Trophoblast cell (in vitro differentiated cells and primary cell): ENCODE data around the gene FAM111A.
"Not testable (repeated sequence)": the region's sequence is repeated elsewhere in the genome, so short reads cannot be mapped to it uniquely, and the experiment has no call there.

ENCODE experiments used
- DNase-seq, 2 donors: peaks; one replicate each; pipeline ENCODE4 v3.0.0-alpha.2; 2016
- H2AFZ ChIP-seq: 2 replicates; pipeline ENCODE4 v1.6.1; 2013; ENCODE audit warnings: low read length, moderate library complexity, mild to moderate bottlenecking; ENCODE audit not compliant: insufficient read depth, poor library complexity
- H2AK5ac ChIP-seq: 2 replicates; pipeline ENCODE4 v1.6.1; 2013; ENCODE audit warnings: mild to moderate bottlenecking, low read length
- H2BK120ac ChIP-seq: 2 replicates; pipeline ENCODE4 v1.6.1; 2013; ENCODE audit warnings: low read length, mild to moderate bottlenecking, moderate library complexity; ENCODE audit not compliant: insufficient read depth, poor library complexity
- H2BK12ac ChIP-seq: 2 replicates; pipeline ENCODE4 v1.6.1; 2013; ENCODE audit warnings: mild to moderate bottlenecking, low read length, moderate library complexity
- H2BK5ac ChIP-seq: 2 replicates; pipeline ENCODE4 v1.6.1; 2013; ENCODE audit warnings: low read length, low read depth, moderate library complexity, mild to moderate bottlenecking; ENCODE audit not compliant: poor library complexity
- H3K14ac ChIP-seq: 2 replicates; pipeline ENCODE4 v1.6.1; 2013; ENCODE audit warnings: mild to moderate bottlenecking, low read length
- H3K18ac ChIP-seq: 2 replicates; pipeline ENCODE4 v1.6.1; 2013; ENCODE audit warnings: mild to moderate bottlenecking, low read length
- H3K23ac ChIP-seq: 2 replicates; pipeline ENCODE4 v1.6.1; 2013; ENCODE audit warnings: low read length
- H3K27ac ChIP-seq: 2 replicates; pipeline ENCODE4 v1.5.1; 2013; ENCODE audit warnings: low read depth, mild to moderate bottlenecking, inconsistent platforms, low read length, moderate library complexity
- H3K27me3 ChIP-seq: 2 replicates; pipeline ENCODE4 v1.6.1; 2013; ENCODE audit warnings: inconsistent platforms, mild to moderate bottlenecking, low read length, moderate library complexity; ENCODE audit not compliant: insufficient read depth
- H3K36me3 ChIP-seq, 2 experiments: 1 replicate in 1 of 2; 2 replicates in 1 of 2; pipeline ENCODE4 v1.6.1; 2013; ENCODE audit warnings: low read length in 2 of 2, mild to moderate bottlenecking in 2 of 2, moderate library complexity in 1 of 2; ENCODE audit not compliant: insufficient read depth in 2 of 2, control insufficient read depth in 1 of 2
- H3K4ac ChIP-seq: 2 replicates; pipeline ENCODE4 v1.6.1; 2013; ENCODE audit warnings: low read depth, mild to moderate bottlenecking, low read length, moderate library complexity
- H3K4me1 ChIP-seq, 2 experiments: 1 replicate in 1 of 2; 2 replicates in 1 of 2; pipeline ENCODE4 v1.6.1; 2013; ENCODE audit warnings: low read length in 2 of 2, mild to moderate bottlenecking in 2 of 2, moderate library complexity in 1 of 2; ENCODE audit not compliant: insufficient read depth in 2 of 2, control insufficient read depth in 1 of 2
- H3K4me2 ChIP-seq: 2 replicates; pipeline ENCODE4 v1.6.1; 2013; ENCODE audit warnings: inconsistent platforms, mild to moderate bottlenecking, low read length, moderate library complexity
- H3K4me3 ChIP-seq: 2 replicates; pipeline ENCODE4 v1.5.1; 2013; ENCODE audit warnings: mild to moderate bottlenecking, low read depth, low read length, inconsistent platforms
- H3K79me1 ChIP-seq: one replicate; pipeline ENCODE4 v1.6.1; 2013; ENCODE audit warnings: low read length
- H3K79me2 ChIP-seq: 2 replicates; pipeline ENCODE4 v1.6.1; 2013; ENCODE audit warnings: low read length, mild to moderate bottlenecking; ENCODE audit not compliant: control insufficient read depth, insufficient read depth, poor library complexity
- H3K9ac ChIP-seq: 2 replicates; pipeline ENCODE4 v1.6.1; 2013; ENCODE audit warnings: mild to moderate bottlenecking, low read length
- H3K9me3 ChIP-seq: 2 replicates; pipeline ENCODE4 v1.6.1; 2013; ENCODE audit warnings: low read depth, mild to moderate bottlenecking, control low read depth, inconsistent platforms, low read length; ENCODE audit not compliant: insufficient read depth
- H4K12ac ChIP-seq: 2 replicates; pipeline ENCODE4 v1.6.1; 2013; ENCODE audit warnings: low read depth, mild to moderate bottlenecking, low read length, moderate library complexity
- H4K8ac ChIP-seq: 2 replicates; pipeline ENCODE4 v1.6.1; 2013; ENCODE audit warnings: low read depth, mild to moderate bottlenecking, low read length, moderate library complexity
- H4K91ac ChIP-seq: one replicate; pipeline ENCODE4 v1.6.1; 2013; ENCODE audit warnings: low read depth, mild to moderate bottlenecking, low read length, moderate library complexity
- WGBS: extraction: QIAGEN DNeasy Blood & Tissue Kit; methylation state at CpG from one replicate; pipeline ENCODE4 v1.1.7; 2013; ENCODE audit warnings: missing lambda C conversion rate; ENCODE audit not compliant: insufficient read length, insufficient coverage; ENCODE audit errors: extremely low coverage; 5-methylcytosine and 5-hydroxymethylcytosine counted together

Gene FAM111A

DNA sequence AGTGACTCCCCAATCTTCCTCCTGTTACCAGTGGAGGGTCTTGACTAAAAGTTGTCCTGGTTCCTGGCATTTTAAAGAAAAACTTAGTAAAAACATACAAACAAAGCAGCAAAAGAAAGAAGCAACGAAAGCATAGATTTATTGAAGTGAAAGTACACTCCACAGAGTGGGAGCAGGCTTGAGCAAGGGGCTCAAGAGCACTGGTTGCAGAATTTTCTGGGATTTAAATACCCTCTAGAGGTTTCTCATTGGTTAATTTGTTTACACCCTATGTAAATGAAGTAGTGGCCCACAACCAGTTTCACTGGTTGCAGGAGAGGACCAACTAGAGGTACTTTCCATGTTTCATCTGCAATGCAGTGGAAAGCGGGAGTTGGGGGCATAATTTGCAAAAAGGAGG is 24.9 kb upstream of the FAM111A start:
- H3K27me3 ChIP-seq, result no peaks in the 10 kb centered on the region
- H4K91ac ChIP-seq, result no peak overlapping the region
- no CpG with 5 or more reads among the region's 2 CpGs for WGBS
- H2AK5ac ChIP-seq, result no peak overlapping the region
- no peak overlapping the region for H2BK12ac ChIP-seq
- peaks cover 3 to 7% of the 10 kb centered on the region in 2 experiments for H3K36me3 ChIP-seq
- no peak overlapping the region for H3K23ac ChIP-seq
- no peak overlapping the region for H3K4me2 ChIP-seq
- peaks cover 4% of the 10 kb centered on the region for H3K9me3 ChIP-seq
- H3K9ac ChIP-seq, result no peak overlapping the region
- no peak overlapping the region for H2BK5ac ChIP-seq
- H4K12ac ChIP-seq, result no peak overlapping the region
- H3K27ac ChIP-seq, result no peak overlapping the region
- H3K18ac ChIP-seq, result no peak overlapping the region
- no peak overlapping the region for H3K14ac ChIP-seq
- H3K4me3 ChIP-seq, result no peak overlapping the region
- H2BK120ac ChIP-seq, result no peak overlapping the region
- H3K4me1 ChIP-seq, result peaks cover 2 to 4% of the 10 kb centered on the region in 2 experiments
- no peak for DNase-seq
- no peak overlapping the region for H3K4ac ChIP-seq
- no peaks in the 10 kb centered on the region for H3K79me1 ChIP-seq
- no peaks in the 10 kb centered on the region for H3K79me2 ChIP-seq
- H4K8ac ChIP-seq, result no peak overlapping the region
- H2AFZ ChIP-seq, result no peak overlapping the region

- DNase-seq, result no peak
- Histone ChIP-seq H2BK120ac (no peak overlapping the region), H4K8ac (no peak overlapping the region), H4K12ac (no peak overlapping the region), H3K9me3 (peaks cover 4% of the 10 kb centered on the region), H3K4me3 (no peak overlapping the region), H3K36me3 (peaks cover 0 to 7% of the 10 kb centered on the region in 2 experiments), H2AK5ac (no peak overlapping the region), H3K4me2 (no peak overlapping the region), H3K27me3 (no peaks in the 10 kb centered on the region), H3K79me1 (no peaks in the 10 kb centered on the region), H3K18ac (no peak overlapping the region), H3K9ac (no peak overlapping the region), H2BK5ac (no peak overlapping the region), H3K27ac (no peak overlapping the region), H3K4me1 (no peaks in the 10 kb centered on the region), H3K4ac (no peak overlapping the region), H3K14ac (no peak overlapping the region), H3K79me2 (no peaks in the 10 kb centered on the region), H2AFZ (no peak overlapping the region), H3K23ac (no peak overlapping the region), H4K91ac (no peak overlapping the region), H2BK12ac (no peak overlapping the region)
These were observed 22.8 kb upstream of the FAM111A start for GRCh38 chr11:59119826-59120225.

DNA sequence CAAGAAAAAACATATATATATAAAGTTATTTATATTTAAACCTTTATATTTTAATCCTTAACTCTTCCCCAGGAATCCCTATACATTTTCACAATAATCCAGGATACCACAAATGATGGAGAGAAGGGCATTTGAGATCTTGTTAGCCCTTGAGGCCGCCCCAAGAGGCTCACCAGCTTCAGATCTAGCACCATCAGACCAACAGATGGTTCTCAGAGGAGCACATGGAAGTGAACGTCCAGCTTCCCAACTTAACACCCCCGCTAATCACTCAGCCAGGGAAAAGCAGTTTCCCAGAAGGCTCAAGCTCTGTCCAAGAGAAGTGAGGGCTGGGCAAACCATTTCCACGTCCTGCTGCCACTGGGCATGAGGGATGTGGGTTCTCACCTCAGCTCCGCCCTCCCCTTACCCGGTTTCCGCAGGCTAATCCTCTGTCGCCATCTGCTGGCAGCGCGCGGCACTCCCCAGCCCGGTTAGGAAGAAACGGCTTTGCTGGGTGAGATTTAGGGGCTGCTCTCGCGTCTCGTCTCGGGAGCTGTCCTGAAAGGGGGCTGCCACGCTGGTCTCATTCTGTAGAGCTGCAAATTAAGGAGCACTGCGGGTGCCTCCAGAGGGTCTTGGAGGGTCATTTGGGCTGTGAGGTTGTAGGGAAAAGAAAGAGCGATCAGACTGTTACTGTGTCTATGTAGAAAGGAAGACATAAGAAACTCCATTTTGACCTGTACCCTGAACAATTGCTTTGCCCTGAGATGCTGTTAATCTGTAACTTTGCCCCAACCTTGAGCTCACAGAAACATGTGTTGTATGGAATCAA is 6.8 kb upstream of the FAM111A start:
- Histone ChIP-seq H3K23ac (no peak overlapping the region), H3K79me2 (no peaks in the 10 kb centered on the region), H3K4ac (no peak overlapping the region), H4K91ac (no peak overlapping the region), H3K9me3 (peaks cover 4% of the 10 kb centered on the region), H4K8ac (no peak overlapping the region), H4K12ac (no peak overlapping the region), H2AK5ac (no peak overlapping the region), H3K36me3 (no peaks in the 10 kb centered on the region), H3K79me1 (no peaks in the 10 kb centered on the region), H3K4me3 (no peak overlapping the region), H2AFZ (no peak overlapping the region), H2BK5ac (no peak overlapping the region), H3K27me3 (no peaks in the 10 kb centered on the region), H3K18ac (no peak overlapping the region), H3K27ac (no peak overlapping the region), H3K4me2 (peak overlapping the region; percentile 56), H3K14ac (no peak overlapping the region), H3K9ac (no peak overlapping the region), H2BK12ac (no peak overlapping the region), H3K4me1 (no peaks in the 10 kb centered on the region), H2BK120ac (no peak overlapping the region)
- WGBS, result no CpG with 5 or more reads among the region's 20 CpGs
- peak; percentile 59 to 89 for DNase-seq

- not testable (repeated sequence) for H2BK120ac ChIP-seq, H2BK5ac ChIP-seq, H3K14ac ChIP-seq, H3K27me3 ChIP-seq, H3K79me2 ChIP-seq, H3K18ac ChIP-seq, H3K4ac ChIP-seq, H3K4me2 ChIP-seq, H4K91ac ChIP-seq, H4K12ac ChIP-seq, H3K79me1 ChIP-seq, H3K4me1 ChIP-seq, DNase-seq, H3K23ac ChIP-seq, H3K36me3 ChIP-seq, H3K9me3 ChIP-seq, H2AFZ ChIP-seq, H2AK5ac ChIP-seq, H4K8ac ChIP-seq, H2BK12ac ChIP-seq, H3K27ac ChIP-seq, H3K9ac ChIP-seq, H3K4me3 ChIP-seq
- no CpG with 5 or more reads among the region's 6 CpGs for WGBS
These were observed 6.1 kb upstream of the FAM111A start for GRCh38 chr11:59136551-59136950.
